Mesenchymal stem cell (in vitro differentiated cells and primary cell): ENCODE data around the gene CYP8B1.
"Not testable (repeated sequence)": the region's sequence is repeated elsewhere in the genome, so short reads cannot be mapped to it uniquely, and the experiment has no call there.

Experiments
- DNase-seq: peaks from one replicate; pipeline ENCODE4 v3.0.0-alpha.2; 2013
- H2AFZ ChIP-seq: one replicate; pipeline ENCODE4 v1.6.1; 2013; ENCODE audit warnings: low read depth, mild to moderate bottlenecking, control low read depth, inconsistent platforms, low read length, moderate library complexity
- H2AK5ac ChIP-seq: 2 replicates; pipeline ENCODE4 v1.6.1; 2013; ENCODE audit warnings: low read length, moderate library complexity, mild to moderate bottlenecking, inconsistent platforms; ENCODE audit not compliant: severe bottlenecking
- H2BK120ac ChIP-seq: one replicate; pipeline ENCODE4 v1.6.1; 2013; ENCODE audit warnings: low read depth, mild to moderate bottlenecking, inconsistent platforms, low read length, moderate library complexity
- H2BK12ac ChIP-seq, 2 experiments: one replicate each; pipeline ENCODE4 v1.6.1; 2013; ENCODE audit warnings: inconsistent platforms in 2 of 2, low read length in 2 of 2, mild to moderate bottlenecking in 2 of 2, moderate library complexity in 2 of 2, control low read depth in 1 of 2
- H2BK15ac ChIP-seq: one replicate; pipeline ENCODE4 v1.6.1; 2013; ENCODE audit warnings: mild to moderate bottlenecking, low read depth, inconsistent platforms; ENCODE audit not compliant: poor library complexity, severe bottlenecking
- H2BK5ac ChIP-seq: 2 replicates; pipeline ENCODE4 v1.6.1; 2013; ENCODE audit warnings: low read depth, mild to moderate bottlenecking, low read length, control low read depth, inconsistent platforms; ENCODE audit not compliant: poor library complexity, severe bottlenecking
- H3K14ac ChIP-seq, 2 experiments: one replicate each; pipeline ENCODE4 v1.6.1; 2013; ENCODE audit warnings: inconsistent platforms in 2 of 2, low read length in 2 of 2, control low read depth in 1 of 2, mild to moderate bottlenecking in 1 of 2, moderate library complexity in 1 of 2
- H3K18ac ChIP-seq, 2 experiments: one replicate each; pipeline ENCODE4 v1.6.1; 2013; ENCODE audit warnings: inconsistent platforms in 2 of 2, low read length in 2 of 2, control low read depth in 1 of 2, low read depth in 1 of 2, mild to moderate bottlenecking in 1 of 2
- H3K23ac ChIP-seq, 2 experiments: one replicate each; pipeline ENCODE4 v1.6.1; 2013; ENCODE audit warnings: inconsistent platforms in 2 of 2, low read length in 2 of 2, mild to moderate bottlenecking in 2 of 2, moderate library complexity in 2 of 2, control low read depth in 1 of 2
- H3K27ac ChIP-seq: 2 replicates; pipeline ENCODE4 v1.5.1; 2013; ENCODE audit warnings: mild to moderate bottlenecking, moderate library complexity, low read length, control low read depth, inconsistent platforms; ENCODE audit not compliant: poor library complexity, severe bottlenecking
- H3K27me3 ChIP-seq, 2 experiments: 2 replicates each; pipeline versions ENCODE4 v1.6.1 to v1.7.0; 2013; ENCODE audit warnings: low read length in 2 of 2, mild to moderate bottlenecking in 2 of 2, moderate library complexity in 2 of 2, control low read depth in 1 of 2, inconsistent platforms in 1 of 2; ENCODE audit not compliant: control insufficient read depth in 1 of 2, insufficient read depth in 1 of 2
- H3K36me3 ChIP-seq, 2 experiments: 2 replicates each; pipeline versions ENCODE4 v1.6.1 to v1.7.0; 2013; ENCODE audit warnings: low read length in 2 of 2, control low read depth in 1 of 2, inconsistent platforms in 1 of 2, low read depth in 1 of 2, mild to moderate bottlenecking in 1 of 2; ENCODE audit not compliant: insufficient read depth in 2 of 2, control insufficient read depth in 1 of 2
- H3K4ac ChIP-seq, 2 experiments: one replicate each; pipeline ENCODE4 v1.6.1; 2013; ENCODE audit warnings: inconsistent platforms in 2 of 2, low read length in 2 of 2, mild to moderate bottlenecking in 2 of 2, moderate library complexity in 2 of 2, control low read depth in 1 of 2, low read depth in 1 of 2
- H3K4me1 ChIP-seq: 2 replicates; pipeline ENCODE4 v1.6.1; 2013; ENCODE audit warnings: low read depth, low read length, control low read depth; ENCODE audit not compliant: control insufficient read depth, insufficient read depth
- H3K4me2 ChIP-seq: 2 replicates; pipeline ENCODE4 v1.6.1; 2013; ENCODE audit warnings: low read length, mild to moderate bottlenecking, inconsistent platforms; ENCODE audit not compliant: poor library complexity, severe bottlenecking
- H3K4me3 ChIP-seq, 2 experiments: 2 replicates each; pipeline versions ENCODE4 v1.5.1 to v1.7.0; 2013; ENCODE audit warnings: low read length in 2 of 2, mild to moderate bottlenecking in 2 of 2, control low read depth in 1 of 2, low read depth in 1 of 2; ENCODE audit not compliant: insufficient read depth in 1 of 2
- H3K79me1 ChIP-seq: replicated peaks from 2 replicates; pipeline ENCODE4 v1.6.1; 2013; ENCODE audit warnings: mild to moderate bottlenecking, control low read depth, low read length, inconsistent platforms; ENCODE audit not compliant: poor library complexity, severe bottlenecking
- H3K9ac ChIP-seq: 2 replicates; pipeline ENCODE4 v1.7.0; 2013; ENCODE audit warnings: mild to moderate bottlenecking, low read length, moderate library complexity
- H3K9me3 ChIP-seq: 2 replicates; pipeline ENCODE4 v1.7.0; 2013; ENCODE audit warnings: mild to moderate bottlenecking, low read length; ENCODE audit not compliant: control insufficient read depth
- H4K8ac ChIP-seq: one replicate; pipeline ENCODE4 v1.6.1; 2013; ENCODE audit warnings: inconsistent platforms, mild to moderate bottlenecking, low read length, moderate library complexity
- H4K91ac ChIP-seq: one replicate; pipeline ENCODE4 v1.6.1; 2013; ENCODE audit warnings: mild to moderate bottlenecking, low read length, inconsistent platforms
- WGBS: methylation state at CpG from one replicate; pipeline ENCODE4 v1.1.7; 2013; ENCODE audit warnings: mixed read lengths; 5-methylcytosine and 5-hydroxymethylcytosine counted together

The CYP8B1 gene

GRCh38 chr3:42886294-42886822 is 10.7 kb upstream of the CYP8B1 start:
- H4K8ac ChIP-seq: no peak overlapping the region
- no peak overlapping the region for H3K18ac ChIP-seq
- no peak overlapping the region for H3K27ac ChIP-seq
- no peak overlapping the region for H2AFZ ChIP-seq
- no peak overlapping the region for H2BK15ac ChIP-seq
- no peak overlapping the region for H3K4me3 ChIP-seq
- H2BK120ac ChIP-seq: no peak overlapping the region
- H2BK12ac ChIP-seq: no peak overlapping the region
- no peak for DNase-seq
- H4K91ac ChIP-seq: no peak overlapping the region
- H3K4me1 ChIP-seq: no peaks in the 10 kb centered on the region
- H3K9ac ChIP-seq: no peak overlapping the region
- no CpG with 5 or more reads among the region's 1 CpG for whole genome bisulfite sequencing
- no peak overlapping the region for H2BK5ac ChIP-seq
- H3K23ac ChIP-seq: no peak overlapping the region
- H3K4me2 ChIP-seq: no peak overlapping the region
- H2AK5ac ChIP-seq: no peak overlapping the region
- peaks cover 17 to 18% of the 10 kb centered on the region in 2 experiments for H3K27me3 ChIP-seq
- no peaks in the 10 kb centered on the region for H3K9me3 ChIP-seq
- H3K14ac ChIP-seq: no peak overlapping the region
- H3K79me1 ChIP-seq: no peaks in the 10 kb centered on the region
- H3K36me3 ChIP-seq: no peaks in the 10 kb centered on the region
- no peak overlapping the region for H3K4ac ChIP-seq

- no peak overlapping the region for H2BK12ac ChIP-seq
- H3K4me1 ChIP-seq: peaks cover 7% of the 10 kb centered on the region
- no peak overlapping the region for H3K4me2 ChIP-seq
- no peak overlapping the region for H2BK5ac ChIP-seq
- H3K36me3 ChIP-seq: no peaks in the 10 kb centered on the region
- H3K9me3 ChIP-seq: no peaks in the 10 kb centered on the region
- no peak overlapping the region for H3K27ac ChIP-seq
- no peak overlapping the region for H2AFZ ChIP-seq
- no peak overlapping the region for H3K18ac ChIP-seq
- H3K4ac ChIP-seq: no peak overlapping the region
- no peaks in the 10 kb centered on the region for H3K79me1 ChIP-seq
- no peak overlapping the region for H3K14ac ChIP-seq
- no peak overlapping the region for H2AK5ac ChIP-seq
- WGBS: 100% methylated on average over 2 of the region's 2 CpGs
- H4K91ac ChIP-seq: no peak overlapping the region
- H4K8ac ChIP-seq: no peak overlapping the region
- no peak overlapping the region for H3K23ac ChIP-seq
- H3K27me3 ChIP-seq: peaks cover 17 to 18% of the 10 kb centered on the region in 2 experiments
- no peak overlapping the region for H2BK15ac ChIP-seq
- no peak overlapping the region for H2BK120ac ChIP-seq
- H3K9ac ChIP-seq: no peak overlapping the region
- DNase-seq: no peak
- no peak overlapping the region for H3K4me3 ChIP-seq
These were observed 8.6 kb upstream of the CYP8B1 start for GRCh38 chr3:42884324-42884723.

DNA sequence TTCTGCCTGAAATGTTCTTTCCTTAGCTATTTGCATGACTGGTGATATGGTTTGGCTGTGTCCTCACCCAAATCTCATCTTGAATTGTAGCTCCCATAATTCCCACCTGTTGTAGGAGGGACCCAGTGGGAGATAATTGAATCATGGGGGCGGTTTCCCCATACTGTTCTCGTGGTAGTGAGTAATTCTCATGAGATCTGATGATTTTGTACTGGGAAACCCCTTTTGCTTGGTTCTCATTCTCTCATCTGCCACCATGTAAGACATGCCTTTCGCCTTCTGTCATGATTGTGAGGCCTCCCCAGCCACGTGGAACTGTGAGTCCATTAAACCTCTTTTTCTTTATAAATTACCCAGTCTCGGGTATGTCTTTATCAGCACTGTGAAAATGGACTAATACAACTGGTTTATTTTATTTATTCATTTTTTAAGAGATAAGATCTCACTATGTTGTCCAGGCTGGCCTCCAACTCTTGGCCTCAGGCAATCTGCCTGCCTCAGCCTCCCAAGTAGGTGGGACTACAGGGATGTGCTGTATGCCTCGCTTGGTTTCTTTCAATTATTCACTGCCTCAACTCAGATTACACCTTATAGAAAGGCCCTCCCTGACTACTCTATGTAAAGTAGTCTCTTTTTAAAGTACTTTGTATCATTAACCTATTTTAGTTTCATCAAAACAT is 7.7 kb upstream of the CYP8B1 start:
- H3K9ac ChIP-seq, H3K4me2 ChIP-seq, H3K23ac ChIP-seq, H2AFZ ChIP-seq, H3K14ac ChIP-seq, DNase-seq, H4K8ac ChIP-seq, H3K27ac ChIP-seq, H4K91ac ChIP-seq, H2BK120ac ChIP-seq, H2BK12ac ChIP-seq, H3K9me3 ChIP-seq, H3K4ac ChIP-seq, H2BK5ac ChIP-seq, H2BK15ac ChIP-seq, H3K4me1 ChIP-seq, H2AK5ac ChIP-seq, H3K18ac ChIP-seq, H3K36me3 ChIP-seq, H3K4me3 ChIP-seq, H3K79me1 ChIP-seq: not testable (repeated sequence)
- 67% methylated on average over 5 of the region's 6 CpGs for WGBS
- peaks cover 14 to 18% of the 10 kb centered on the region in 2 experiments for H3K27me3 ChIP-seq

- Histone ChIP-seq H3K9me3 (no peaks in the 10 kb centered on the region), H3K18ac (peak overlapping the region; percentile 50 to 97), H2BK5ac (no peak overlapping the region), H3K27me3 (peaks cover 9 to 11% of the 10 kb centered on the region in 2 experiments), H3K36me3 (no peaks in the 10 kb centered on the region), H2AFZ (peak overlapping the region; percentile 75), H3K23ac (peak overlapping the region in 1 of 2 experiments; percentile 16), H3K27ac (no peak overlapping the region), H4K8ac (peak overlapping the region; percentile 89), H3K79me1 (no peaks in the 10 kb centered on the region), H2AK5ac (no peak overlapping the region), H3K4me1 (peaks cover 7% of the 10 kb centered on the region), H3K4me3 (peak overlapping the region; percentile 57 to 80), H2BK12ac (no peak overlapping the region), H4K91ac (peak overlapping the region; percentile 52), H3K4ac (peak overlapping the region in 1 of 2 experiments; percentile 17), H2BK15ac (no peak overlapping the region), H3K9ac (peak overlapping the region; percentile 90), H3K4me2 (peak overlapping the region; percentile 65), H2BK120ac (no peak overlapping the region), H3K14ac (peak overlapping the region in 1 of 2 experiments; percentile 72)
- WGBS: 7% methylated on average over 50 of the region's 61 CpGs
- peak; percentile 76 for DNase-seq
These were observed 5.1 kb upstream of the CYP8B1 start for GRCh38 chr3:42880601-42881451.
